Hematopoietic multipotent progenitor cell treated with erythropoietin and hydrocortisone succinate and interleukin-3 and kit ligand, for 15 days (in vitro differentiated cells): ENCODE results near the gene HELZ2.

Source experiments
- DNase-seq: peaks from one replicate; pipeline ENCODE4 v3.0.0-alpha.2; 2015; ENCODE audit warnings: low spot score

Gene HELZ2

DNA sequence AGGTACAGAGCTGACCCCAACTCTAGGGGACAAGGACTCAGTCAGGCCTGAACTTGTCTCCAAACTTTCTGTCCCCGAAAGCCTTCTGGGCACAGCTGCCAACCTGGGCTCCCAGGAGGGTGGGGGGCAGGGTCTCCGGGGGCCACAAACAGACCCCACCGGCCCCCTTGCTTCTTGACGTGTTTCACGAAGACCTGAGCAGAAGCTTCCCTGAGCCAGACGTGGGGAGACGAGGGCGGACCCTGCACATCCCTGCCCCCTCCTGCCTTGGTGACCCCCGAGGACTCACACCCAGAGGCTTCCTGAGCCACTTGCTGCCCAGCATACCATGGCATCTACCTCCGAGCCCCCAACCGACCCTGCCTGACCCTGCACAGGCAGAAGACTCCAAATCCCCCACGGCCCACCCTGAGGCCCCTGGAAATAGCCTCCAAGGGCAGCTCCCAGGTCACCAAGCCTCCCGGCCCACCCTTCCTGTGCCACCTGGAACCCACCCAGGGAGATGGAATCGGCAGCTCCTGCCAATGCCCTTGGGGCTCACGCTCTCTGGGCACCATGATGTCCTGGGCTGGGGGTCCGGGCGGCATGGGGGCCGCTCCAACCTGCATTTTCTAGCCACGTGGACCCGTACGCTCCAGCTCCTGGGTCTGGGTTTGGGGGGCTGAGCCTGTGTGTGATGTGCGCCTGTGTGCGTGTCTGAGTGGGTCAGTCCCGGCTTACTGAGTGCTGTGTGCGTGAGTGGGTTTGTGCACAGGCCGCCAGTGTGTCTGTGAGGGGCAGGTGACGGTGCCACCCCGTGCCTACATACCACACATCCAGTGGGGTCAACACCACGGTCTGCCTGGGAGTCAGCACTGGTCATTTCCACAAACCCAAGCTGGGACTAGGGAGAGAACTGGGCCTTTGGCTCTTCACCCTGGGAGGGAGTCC is 34.3 kb downstream of the HELZ2 start:
- DNase-seq = no peak

DNA sequence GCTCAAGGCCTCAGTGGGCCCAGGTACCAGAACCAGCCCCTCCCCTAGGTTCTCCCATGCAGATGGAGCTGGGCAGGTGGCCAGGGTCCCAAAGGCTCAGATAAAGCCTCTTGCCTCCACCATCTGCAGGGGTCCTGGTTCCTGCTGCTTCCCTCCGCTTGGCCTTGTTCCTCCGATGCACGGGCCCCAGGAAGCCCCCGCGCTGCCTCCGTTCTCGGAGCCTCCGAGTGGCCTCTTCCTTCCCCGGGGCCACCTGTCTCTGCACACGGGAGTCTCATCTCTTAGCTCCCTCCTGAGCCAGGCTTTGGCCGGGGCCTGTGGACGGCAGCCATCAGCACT is 35.0 kb downstream of the HELZ2 start:
- DNase-seq = no peak

DNA sequence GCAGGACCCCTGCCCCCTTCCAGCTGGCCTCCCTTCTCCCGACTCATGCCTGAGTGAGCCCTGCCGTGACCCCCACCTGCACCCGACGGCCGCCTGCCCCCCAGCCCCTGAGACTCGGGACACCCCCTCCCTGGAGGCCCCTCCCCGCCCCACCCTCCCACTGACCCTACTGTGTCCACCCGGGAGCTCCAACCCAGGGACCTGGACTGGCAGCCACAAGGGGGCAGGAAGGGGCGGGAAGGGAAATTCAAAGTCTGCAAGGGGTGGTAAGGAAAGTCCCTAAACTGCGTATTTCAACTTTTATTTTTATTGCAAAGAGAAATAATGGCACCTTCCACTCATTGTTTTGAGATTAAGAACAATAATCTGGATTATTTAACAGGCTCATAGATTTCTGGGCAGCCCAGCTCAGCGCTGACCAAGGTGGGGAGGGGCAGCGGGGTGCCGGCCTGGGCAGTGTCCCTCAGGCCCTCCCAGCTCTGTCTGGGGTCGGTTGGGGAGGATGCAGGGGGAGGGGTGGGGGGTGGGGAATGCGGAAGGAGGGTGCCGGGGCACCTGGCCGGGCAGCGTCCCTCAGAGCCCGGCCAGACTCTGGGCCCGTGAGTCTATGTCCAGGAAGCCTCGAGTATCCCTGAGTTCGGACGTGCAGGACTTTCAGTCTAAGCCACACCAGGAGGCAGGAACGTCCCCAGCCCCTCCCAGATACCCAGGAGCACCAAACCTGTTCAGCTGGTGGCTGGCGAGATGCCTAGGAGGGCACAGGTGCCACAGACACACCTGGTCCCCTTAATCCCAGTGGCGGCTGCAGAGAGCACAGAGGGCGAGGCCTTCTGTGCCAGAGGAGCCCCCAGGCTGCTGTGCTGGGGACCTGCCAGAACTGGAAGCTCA is 35.6 kb downstream of the HELZ2 start:
- no peak for DNase-seq

DNA sequence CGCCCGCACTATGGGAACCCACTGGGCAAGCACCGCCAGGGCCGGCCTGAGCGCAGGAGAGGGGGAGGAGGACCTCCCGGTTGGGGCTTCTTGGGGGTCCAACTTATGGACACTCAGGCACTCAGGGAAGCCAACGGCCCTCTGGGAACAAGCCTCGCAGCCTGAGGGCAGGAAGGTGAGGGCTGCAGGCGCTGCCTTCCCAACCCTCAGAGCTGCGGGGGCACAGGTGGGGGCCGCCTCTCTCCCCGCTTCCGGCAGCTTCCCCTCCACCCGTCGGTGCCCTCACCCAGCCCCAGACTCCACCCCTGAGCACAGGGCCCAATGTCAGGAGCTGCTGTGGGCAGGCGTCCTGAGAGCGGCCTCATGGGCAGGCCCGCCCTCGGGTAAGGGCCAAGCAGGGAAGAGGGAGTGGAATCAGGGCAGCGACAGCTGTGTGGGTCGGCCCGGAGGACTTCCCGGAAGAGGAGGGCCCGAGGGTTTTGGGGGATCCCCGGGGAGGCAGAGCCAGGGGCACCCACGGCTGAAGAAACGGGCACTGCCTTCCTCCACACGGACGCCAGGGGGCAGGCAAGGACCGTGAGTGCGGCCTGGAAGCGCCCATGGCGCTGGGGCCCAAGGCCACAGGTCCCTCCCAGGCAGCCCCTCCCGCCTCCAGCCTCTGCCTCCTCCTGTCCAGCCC is 36.4 kb downstream of the HELZ2 start:
- peak; percentile 79 for DNase-seq

DNA sequence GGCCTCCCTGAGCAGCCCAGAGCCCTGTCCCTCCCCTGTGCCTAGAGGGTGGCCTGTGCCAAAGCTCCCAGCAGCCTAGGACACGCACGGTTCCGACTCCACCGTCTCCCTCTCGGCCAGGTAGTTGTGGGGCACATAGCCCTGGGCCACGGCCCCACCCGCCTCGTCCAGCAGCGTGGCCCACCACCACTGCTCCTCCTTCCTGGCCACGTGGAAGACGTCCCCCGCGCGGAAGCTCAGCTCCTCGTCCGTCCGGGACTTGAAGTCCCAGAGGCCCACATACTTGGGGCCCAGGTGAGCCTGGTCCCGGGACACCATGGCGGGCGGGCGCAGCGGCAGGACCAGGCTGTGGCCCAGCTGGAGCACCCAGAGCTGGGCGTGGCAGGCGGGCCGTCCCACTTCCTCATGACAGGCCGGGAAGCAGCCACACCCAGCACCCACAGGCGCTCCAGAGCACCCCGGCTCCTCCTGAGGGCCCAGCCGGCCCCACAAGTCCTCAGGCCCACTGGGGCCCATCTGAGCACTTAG is 37.0 kb downstream of the HELZ2 start, which contains the start of gene PTK6:
TSS of gene PTK6 (minus strand) at position 380 of the 528 bp plus-strand sequence. CDS start at position 318, 62 bp downstream.
- peak; percentile 9 for DNase-seq

DNA sequence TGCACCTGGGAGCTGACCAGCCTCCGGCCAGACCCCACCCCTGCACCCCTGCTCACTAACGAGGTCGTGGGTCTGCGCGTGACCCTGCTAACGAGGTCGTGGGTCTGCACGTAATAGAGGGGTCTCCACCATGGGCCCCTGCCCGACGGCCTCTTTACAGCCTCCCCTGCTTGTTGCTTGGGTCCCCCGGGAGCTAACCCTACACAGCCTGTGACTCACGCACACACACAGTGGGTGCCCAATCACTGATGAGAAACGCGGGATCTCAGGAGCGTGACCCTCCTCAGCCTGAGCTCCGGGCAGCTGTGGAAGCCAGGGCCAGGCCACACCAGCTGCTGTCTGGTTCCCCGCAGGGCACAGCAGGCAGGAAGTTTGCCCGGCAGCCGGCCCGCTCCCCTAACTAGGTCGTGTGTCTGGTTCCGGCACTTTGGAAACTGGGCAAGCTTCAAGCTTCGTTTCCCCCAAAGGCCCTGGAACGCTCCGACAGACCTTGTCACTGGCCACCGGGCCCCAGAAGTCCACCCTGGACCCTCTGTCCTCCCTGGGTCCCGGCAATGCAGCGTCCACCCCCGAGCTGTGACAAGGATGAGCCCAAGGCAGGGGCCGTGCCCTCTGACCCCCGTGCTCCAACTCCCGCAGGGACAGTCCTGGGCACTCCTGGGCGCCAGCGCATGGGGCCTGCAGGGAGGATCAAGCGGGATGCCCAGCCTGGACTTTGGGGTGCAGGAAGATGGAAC is 37.6 kb downstream of the HELZ2 start:
- DNase-seq = no peak

DNA sequence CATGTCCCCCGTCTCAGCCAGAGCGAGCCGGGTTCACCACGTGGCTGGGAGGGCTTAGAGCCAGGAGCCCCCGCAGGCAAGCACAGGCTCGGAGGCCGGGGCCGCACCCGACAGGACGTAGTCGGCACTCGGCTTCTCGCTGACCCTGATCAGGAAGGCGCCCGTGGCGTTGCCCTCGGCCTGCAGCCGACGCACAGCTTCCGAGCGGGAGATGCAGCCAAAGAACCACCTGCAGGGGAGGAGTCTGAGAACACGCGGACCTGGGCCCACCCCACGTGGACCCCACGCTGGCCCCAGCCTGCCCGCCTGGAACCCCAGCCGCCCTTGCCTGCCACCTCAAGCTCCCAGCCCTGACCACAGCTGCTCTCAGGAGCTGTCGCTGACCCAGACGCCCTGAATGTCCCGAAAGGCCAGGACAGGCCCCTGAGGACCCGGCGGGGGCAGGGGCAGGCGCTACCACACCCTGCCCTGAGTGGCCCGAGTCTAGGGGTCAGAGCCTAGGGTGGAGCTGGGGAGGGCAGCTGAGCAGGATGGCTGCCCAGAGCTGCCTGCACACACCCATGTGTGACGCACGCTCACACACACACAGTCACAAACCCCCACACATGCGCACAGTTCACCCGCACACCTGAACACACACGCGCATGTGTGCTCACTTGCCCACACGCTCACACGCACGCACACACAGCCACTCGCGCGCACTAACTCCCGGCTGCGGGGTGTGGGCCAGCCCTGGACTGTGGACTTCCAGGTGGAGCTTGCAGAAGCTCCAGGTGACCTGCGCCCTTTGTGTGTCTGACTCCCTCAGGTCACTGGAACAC is 39.0 kb downstream of the HELZ2 start:
- DNase-seq = no peak

DNA sequence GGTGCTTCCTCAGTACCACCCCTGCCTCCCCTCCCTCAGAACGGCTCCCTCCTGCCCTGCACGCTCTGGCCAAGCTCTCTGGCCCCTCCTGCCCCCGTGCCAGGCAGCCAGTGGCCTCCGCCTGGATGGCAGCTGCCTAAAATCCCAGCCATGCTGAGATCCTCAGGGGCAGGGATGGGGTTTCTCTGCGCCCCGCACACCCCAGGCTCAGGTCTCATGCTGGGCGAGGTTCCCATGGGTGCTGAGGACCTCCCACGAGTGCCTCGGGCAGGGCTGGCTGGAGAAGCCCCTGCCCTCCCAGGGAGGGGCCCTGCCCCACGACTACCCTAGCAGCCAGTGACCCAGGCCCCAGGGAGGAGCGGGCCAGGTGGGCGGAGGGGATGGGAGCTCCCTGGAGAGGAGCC is 39.6 kb downstream of the HELZ2 start:
- DNase-seq = no peak

DNA sequence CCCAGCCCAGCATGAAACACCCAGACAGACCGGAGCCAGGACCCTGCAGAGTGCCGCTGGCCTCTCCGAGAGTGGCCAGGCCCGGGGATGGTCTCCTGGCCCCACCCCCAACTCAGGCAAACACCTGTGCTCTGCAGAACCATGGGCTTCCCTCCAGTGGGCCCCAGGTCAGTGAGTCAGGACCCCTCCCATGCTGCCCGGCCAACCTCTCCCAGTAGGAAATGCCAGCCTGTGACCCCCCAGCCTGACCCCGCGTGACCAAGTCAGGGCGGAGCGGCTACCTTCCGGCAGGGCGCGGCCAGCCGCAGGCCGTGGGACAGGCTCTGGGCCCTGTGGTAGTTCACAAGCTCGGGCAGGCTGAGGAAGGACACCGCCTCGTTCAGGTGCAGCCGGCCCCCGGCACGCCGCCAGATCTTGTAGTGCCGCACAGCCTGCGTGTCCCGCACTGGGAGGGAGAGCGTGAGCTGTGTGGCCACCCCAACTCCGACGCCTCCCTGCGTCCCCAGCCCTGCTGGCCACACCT is 40.1 kb downstream of the HELZ2 start:
- no peak for DNase-seq

DNA sequence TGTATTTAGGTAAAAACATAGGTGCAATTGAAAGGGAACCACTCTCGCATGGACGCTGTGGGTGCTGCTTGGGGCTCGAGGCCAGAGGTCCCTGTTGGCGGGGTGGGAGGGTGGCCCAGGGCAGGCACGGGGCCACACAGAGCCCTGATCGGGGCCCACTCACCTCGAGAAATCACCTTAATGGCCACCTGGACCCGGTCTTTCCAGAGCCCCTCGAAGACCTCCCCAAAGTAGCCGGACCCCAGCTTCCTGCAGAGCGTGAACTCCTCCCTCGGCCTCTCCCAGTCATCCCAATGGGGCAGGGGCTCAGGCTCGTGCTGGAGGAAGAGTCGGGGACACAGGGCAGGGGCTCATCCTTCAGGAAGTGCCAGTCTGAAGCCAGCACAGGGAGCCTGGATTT is 40.7 kb downstream of the HELZ2 start:
- no peak for DNase-seq

DNA sequence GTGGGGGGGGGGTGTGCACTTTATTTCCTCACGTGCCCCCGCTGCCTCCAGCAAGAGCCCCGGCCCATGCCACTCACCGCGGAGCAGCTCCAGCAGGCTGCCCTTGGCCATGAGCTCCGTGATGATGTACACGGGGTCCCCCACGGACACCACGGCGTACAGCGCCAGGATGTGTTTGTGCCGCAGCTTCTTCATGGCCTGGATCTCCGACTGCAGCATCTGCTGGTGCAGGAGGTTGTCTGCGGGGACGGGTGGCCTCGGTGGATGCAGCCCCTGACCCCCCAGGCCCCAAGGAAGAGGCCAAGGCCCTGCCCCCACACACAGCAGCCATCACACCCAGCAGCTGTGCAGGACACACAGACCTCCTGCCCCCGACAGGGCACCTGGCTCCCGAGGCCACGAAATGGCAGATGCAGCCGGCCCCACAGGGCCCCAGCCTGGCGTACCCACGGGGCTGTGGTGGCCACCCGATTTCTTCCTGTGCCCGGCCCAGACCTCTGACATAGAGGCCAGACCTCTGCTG is 41.5 kb downstream of the HELZ2 start:
- no peak for DNase-seq

DNA sequence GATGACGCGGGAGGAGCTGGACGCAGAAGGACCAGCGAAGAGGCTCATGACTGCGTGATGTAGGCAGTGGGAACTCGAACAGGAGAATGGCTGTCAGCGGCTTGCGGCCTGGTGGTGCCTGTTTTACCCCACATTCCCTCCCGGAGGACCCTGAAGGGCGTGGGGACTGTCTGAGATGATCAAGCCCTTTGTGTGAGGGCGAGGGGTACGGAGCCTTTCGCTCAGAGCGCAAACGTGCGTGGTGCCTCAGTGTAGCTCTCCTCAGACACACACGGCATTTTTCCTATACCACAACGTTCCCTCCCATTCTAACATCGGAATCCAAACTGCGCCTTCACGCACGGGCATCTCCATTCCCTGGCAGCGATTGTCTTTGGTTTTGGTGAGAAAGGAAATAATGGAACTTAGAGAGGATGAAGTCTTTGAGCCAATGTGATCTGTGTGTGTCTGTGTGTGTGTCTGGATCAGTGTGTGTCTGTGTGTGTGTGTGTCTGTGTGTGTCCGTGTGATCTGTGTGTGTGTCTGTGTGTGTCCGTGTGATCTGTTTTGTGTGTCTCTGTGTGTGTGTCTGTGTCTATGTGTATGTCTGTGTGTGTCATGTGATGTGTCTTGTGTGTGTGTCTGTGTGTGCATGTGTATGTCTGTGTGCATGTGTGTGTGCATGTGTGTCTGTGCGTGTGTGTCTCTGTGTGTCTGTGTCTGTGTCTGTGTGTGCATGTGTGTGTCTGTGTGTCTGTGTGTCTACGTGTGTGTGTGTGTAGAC is 42.2 kb downstream of the HELZ2 start:
- DNase-seq = no peak

DNA sequence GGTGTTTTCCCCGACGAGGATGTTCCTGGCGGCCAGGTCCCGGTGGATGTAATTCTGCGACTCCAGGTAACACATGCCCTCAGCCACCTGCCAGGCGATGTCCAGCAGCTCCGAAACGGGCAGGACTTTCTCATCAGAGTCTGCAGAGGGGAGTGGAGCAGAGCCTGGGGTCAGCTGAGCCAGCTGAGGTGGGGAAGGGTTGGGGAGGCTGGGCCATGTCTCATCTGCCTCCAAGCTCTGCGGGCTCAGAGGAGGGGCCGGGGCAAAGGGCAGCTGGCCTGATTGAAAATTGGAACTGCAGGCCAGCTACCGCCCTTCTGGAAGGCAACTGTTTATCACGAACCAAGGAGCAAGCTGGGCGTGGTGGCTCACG is 43.3 kb downstream of the HELZ2 start:
- DNase-seq = no peak

DNA sequence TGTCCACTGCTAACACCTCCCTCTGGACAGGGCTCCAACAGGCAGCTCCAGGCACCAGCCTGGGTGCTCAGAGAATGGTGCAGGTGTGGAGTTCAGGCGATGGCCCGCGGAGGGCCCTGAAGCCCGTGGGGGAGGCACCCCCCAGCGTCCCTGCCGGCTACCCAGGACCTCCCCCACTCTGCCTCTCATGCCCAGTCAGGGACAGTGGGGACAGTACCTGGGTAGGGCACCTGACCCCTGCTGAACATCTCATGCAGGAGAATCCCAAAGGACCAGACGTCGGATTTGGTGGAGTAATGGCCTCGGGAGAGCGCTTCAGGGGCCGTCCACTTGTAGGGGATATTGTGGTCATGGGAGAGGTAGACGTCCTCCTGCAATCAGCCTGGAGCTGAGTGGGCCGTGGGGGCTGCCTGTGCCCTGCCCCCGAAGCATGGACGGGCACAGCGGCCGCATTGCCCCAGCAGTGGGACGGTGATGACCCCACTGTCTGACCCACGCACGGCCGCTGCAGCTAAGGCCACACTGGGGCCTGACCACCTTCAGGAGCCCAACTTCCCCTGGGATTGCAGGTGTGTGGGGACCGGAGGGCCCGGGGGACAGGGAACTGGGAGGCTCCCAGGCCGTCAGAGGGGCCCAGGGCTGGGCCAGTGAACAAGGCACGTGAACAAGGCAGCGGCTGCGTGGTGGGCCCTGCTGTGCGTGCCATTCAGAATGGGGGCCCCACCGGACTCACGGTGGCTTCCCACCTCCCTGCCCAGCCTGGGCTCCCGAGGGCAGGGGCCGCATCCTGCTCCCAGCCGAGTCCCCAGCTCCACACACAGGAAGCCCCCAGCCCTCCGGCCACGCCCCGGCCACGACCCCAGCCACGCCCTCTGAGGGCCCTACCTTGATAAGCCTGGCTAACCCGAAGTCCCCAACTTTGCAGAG is 43.9 kb downstream of the HELZ2 start:
- DNase-seq = no peak

DNA sequence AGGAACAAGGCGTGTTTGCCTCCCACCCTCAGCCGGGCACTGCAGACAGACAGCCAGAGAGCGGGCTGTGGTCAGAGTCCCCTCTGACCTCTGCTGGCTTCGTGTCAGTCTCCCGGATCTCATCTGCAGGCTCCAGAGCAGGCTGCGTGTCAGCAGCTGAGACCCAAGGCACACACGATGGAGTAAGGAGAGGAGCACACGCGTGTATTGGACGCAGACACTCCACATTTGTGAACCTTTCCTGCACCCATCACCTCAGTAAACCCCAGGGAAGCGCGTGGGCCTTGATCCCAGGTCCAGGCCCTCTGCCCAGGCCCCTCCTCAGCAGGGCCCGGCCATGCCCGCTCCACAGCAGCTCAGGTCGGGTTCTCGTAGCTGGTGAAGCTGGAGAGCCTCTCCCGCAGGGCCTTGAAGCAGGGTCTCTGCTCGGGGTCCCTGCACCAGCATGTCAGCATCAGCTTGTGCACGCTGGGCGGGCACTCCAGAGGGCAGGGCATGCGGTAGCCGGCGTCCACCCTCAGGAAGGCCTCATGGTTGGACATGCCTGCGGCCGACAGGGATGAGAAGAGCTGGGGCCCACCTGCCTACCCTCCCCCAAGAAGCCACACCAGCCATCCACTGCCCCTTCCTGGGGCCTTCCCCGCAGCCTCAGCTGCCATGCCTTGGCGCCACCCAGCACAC is 44.7 kb downstream of the HELZ2 start:
- DNase-seq = no peak

DNA sequence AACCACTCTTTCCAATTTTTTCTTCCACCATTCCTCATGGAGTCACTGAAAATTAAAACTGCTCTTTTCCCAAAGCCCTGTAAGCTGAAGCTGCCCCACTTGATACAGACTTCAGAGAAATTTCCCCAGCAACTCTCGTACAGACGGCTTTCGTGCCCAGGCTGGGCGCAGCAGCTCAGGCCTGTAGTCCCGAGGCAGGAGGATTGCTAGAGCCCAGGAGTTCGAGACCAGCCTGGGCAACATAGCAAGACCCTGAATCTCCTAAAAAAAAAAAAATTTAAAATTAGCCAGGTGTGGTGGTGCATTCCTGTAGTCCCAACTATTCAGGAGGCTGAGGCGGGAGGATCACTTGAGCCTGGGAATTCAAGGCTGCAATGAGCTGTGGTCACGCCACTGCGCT is 46.9 kb downstream of the HELZ2 start:
- no peak for DNase-seq

DNA sequence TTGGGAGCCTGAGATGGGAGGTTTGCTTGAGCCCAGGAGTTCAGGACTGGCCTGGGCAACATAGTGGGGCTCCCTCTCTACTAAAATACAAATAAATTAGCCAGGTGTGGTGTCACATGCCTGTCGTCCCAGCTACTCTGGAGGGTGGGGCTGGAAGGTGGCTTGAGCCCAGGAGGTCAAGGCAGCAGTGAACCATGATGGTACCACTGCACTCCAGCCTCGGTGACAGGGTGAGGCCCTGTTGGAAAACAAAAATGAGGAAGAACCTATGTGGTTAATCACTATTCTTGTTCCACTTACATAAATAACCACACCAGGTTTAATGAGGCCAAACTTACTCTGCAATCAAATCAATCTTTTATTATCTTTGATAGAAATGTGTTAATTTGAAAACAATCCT is 48.1 kb downstream of the HELZ2 start:
- DNase-seq = no peak

DNA sequence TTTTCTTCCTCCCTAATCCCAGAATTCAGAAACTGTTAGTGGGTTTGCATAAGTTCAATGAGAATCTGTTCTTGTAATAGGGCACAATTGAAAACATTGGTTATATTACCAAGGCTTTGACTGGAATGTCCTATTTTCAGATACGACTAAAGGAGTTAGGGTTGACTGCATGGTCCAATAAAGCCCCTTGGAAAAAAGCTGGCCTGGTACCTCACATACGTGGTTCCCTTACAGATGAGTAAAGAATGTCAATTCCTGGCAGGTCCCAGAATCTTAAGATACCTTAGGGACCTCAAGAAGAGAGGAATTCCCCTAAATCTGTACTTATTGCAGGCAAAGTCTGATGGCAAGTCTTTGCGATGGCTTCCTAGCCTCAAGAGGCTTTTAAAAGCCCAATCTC is 48.9 kb downstream of the HELZ2 start:
- no peak for DNase-seq
